ENCODE measurements around the gene NDUFA8.

- no peak for TF ChIP-seq REST (IDR thresholded peaks at IDR 0.05; ENCODE audit: low read depth)
- no peak for TF ChIP-seq YY1 (IDR thresholded peaks at IDR 0.05; ENCODE audit: low read depth)
- TF ChIP-seq MAX (IDR thresholded peaks at IDR 0.05): no peak
Measured at GRCh38 chr9:122134822-122135528, 24.6 kb downstream of the NDUFA8 start.

All from Ishikawa (cell line).